ENCODE results near the gene ESYT2. TPM values are rescaled to one million over a fixed set of nuclear protein-coding genes. Genes with fewer than 3 reads are reported as not detected.

Gene ESYT2
- total and polyA plus RNA-seq, 9 of the 15 experiments (the other 6 are each of a cell fraction or from before 2014, with no cell fraction given) = 5.8 to 86.9 (median 64.7) TPM

- TF ChIP-seq ZBTB40 (IDR thresholded peaks at IDR 0.05) (0 out of 2 replicates have a peak, but pooled peaks have one; percentile 51), ZBTB40 (CRISPR knock-in tag; IDR thresholded peaks at IDR 0.05) (no peak), TBP (optimal IDR thresholded peaks at IDR 0.05; ENCODE audit: low read depth, low read length) (no peak), HNRNPH1 (optimal IDR thresholded peaks at IDR 0.05; ENCODE audit: low read depth, low read length) (no peak), E2F8 (IDR thresholded peaks at IDR 0.05; ENCODE audit: low read depth, partially characterized antibody) (no peak), ETS1 (conservative IDR thresholded peaks at IDR 0.05; ENCODE audit: control insufficient read depth, low read depth, low read length) (0 out of 2 replicates have a peak, but pooled peaks have one; percentile 7), SRSF9 (IDR thresholded peaks at IDR 0.05; ENCODE audit: borderline replicate concordance, low read depth, low read length) (no peak), MEF2A (IDR thresholded peaks at IDR 0.05; ENCODE audit: control insufficient read depth, low read depth, low read length) (no peak), CBX1 (IDR thresholded peaks at IDR 0.05; ENCODE audit: low read depth) (0 out of 2 replicates have a peak, but pooled peaks have one; percentile 66), GTF2F1 (IDR thresholded peaks at IDR 0.05; ENCODE audit: low read depth, low read length) (no peak), CHD4 (IDR thresholded peaks at IDR 0.05; ENCODE audit: insufficient read depth, insufficient replicate concordance, low read depth, low read length, poor library complexity, severe bottlenecking) (no peak), ZC3H8 (IDR thresholded peaks at IDR 0.05) (no peak), RNF2 (IDR thresholded peaks at IDR 0.05) (no peak), USF1 (CRISPR knock-in tag; IDR thresholded peaks at IDR 0.05) (no peak), ZKSCAN1 (IDR thresholded peaks at IDR 0.05; ENCODE audit: low read depth, low read length) (no peak)
These were observed 35.2 kb upstream of the ESYT2 start (continued) for GRCh38 chr7:158864507-158864820.

All from K562 (cell line).